ENCODE data around the gene TMSB10.
"Not testable (repeated sequence)": the region's sequence is repeated elsewhere in the genome, so short reads cannot be mapped to it uniquely, and the experiment has no call there.

Gene TMSB10

GRCh38 chr2:84940088-84940470 is 34.6 kb downstream of the TMSB10 start:
- DNase-seq: no peak

DNA sequence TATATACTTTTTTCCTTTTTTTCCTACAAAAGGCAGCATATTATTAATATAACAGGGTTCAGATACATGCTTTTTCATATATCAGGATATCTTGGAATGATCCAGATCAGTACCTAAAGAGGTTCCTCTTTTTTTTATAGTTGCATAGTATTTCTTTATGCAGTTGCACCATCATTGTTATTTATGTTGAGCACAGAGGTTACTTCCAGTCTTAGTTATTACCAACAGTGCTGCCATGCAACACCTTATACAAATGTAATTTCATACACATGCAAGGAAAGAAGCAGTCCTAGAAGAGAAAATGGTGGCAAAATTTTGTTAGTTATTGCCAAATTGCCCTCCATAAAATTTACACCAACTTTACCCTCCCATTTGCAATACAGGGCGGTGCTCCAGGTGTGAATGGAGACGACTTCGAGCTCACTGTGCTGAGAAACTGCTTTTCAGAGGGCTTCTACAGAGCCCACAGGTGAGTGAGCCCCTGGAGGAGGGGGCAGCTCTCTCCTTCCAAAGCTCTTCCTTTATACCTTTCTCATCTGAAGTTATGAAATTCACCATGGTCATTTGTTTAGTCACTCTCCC is 35.5 kb downstream of the TMSB10 start:
- DNase-seq: no peak

GRCh38 chr2:84942166-84942565 is 36.7 kb downstream of the TMSB10 start:
- DNase-seq: no peak

DNA sequence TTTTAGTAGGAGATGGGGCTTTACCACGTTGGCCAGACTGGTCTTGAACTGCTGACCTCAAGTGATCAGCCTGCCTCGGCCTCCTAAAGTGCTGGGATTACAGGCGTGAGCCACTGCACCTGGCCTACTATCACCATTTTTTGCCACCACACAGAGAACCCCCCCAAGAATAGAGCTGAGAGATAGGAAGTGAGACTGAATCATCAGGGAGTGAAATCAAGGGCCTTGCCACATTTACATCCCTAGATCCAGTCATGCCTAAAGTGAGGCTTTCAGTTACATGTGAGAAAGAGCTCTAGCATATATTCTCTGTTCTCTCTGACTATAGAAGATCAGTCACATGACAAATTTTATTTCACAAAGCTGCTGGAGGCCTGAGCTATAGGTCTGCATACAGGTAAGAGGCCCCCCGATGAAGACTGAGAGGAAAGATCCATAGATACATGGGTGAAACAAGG is 37.5 kb downstream of the TMSB10 start:
- no peak for DNase-seq

DNA sequence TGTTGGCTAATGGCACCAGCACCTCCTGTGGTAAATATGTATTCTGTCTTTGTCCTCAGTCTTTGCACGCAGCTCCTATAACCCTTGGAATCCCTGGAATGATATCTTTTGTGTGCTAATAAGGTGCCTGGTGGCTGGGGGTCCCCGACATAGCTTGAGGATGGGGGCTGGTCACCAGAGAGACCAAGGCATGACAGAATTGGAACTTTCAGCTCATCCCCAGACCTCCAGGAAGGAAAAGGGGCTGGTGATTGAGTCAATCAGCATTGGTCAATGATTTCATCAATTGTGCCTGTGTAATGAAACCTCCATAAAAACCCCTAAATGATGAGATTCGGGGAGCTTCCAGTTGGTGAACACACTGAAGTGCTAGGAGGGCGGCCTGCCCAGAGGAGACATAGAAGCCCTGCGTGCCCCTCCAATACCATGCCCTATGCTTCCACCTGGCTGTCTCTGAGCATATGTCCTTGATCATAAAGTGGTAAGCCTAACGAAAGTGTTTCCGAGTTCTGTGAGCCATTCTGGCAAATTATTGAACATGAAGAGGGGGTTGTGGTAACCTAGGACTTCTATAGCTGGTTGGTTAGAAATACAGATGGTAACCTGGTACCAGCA is 38.9 kb downstream of the TMSB10 start:
- DNase-seq: no peak

GRCh38 chr2:84945838-84946203 is 40.4 kb downstream of the TMSB10 start:
- DNase-seq: not testable (repeated sequence)

DNA sequence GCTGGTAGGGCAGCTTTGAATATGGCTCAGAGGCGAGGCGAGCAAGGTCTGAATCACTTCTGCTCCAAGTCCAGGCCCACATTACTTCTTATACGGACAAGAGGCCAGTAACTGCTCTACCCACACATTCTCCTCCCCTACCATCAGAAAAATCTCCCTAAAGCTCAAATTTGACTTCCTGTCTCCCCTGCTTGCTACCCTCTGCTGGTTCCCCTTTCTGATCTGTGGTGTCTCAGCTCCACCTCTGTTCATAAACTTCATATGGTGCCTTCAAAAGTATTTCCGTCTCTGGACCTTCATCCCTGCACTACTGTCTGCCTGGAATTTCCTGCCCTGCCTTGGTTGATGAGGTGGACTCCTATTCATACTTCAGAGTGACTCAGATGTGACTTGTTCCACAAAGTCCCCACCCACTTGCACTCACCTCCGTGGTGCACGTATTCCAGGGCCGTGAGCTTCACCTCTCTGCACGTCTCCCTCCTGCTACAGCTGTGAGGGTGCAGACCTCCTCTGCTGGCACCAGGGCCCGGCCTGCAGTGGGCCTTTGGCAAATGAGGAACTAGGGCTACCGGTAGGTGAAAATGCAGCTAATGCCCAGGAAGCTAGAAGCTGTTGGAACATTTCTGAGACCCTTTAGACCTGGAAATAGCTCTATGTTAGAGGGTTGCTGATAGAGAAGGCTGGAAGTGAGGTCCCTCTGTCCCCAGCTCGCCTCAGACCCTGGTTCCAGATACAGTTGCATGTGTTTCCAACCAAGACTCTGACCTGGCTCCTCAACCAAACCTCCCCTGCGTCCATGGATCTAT is 41.0 kb downstream of the TMSB10 start:
- no peak for DNase-seq

DNA sequence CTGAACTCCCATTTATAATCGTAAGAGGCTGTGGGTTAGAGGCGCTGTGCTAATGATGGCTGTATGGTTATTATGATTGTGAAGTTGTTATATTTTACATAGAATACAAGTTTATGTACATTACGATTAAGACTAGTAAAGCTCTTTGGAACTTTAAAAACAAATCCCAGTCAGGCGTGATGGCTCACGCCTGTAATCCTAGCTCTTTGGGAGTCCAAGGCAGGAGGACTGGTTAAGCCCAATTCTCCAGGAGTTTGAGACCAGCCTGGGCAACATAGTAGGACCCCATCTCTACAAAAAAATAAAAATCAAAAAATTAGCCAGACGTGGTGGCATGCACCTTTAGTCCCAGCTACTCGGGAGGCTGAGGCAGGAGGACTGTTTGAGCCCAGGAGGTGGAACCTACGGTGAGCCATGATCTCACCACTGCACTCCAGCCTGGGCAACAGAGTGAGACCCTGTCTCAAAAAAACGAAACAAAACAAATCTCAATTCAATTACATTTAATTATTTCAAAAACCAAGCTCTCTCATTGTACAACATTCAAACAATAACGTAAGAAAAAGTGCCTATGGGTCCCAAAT is 41.6 kb downstream of the TMSB10 start:
- no peak for DNase-seq

DNA sequence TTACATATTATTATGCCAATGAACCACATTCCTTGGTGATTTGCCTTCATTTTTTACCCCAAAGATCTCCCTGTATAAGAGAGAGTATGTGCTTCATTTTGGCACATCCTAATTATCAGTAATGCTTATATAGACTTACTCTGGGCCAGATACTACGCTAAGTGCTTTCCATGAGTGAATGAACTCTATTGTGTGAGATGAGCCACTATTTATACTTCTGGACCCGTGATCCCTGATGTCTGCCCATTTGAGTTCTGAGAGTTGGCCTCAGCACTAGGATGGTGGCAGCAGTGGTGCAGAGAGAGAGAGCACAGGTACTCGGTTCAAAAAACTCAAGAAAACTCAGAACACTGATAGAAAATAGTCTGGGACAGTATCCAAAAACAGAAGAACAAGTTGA is 48.1 kb downstream of the TMSB10 start:
- DNase-seq: no peak

DNA sequence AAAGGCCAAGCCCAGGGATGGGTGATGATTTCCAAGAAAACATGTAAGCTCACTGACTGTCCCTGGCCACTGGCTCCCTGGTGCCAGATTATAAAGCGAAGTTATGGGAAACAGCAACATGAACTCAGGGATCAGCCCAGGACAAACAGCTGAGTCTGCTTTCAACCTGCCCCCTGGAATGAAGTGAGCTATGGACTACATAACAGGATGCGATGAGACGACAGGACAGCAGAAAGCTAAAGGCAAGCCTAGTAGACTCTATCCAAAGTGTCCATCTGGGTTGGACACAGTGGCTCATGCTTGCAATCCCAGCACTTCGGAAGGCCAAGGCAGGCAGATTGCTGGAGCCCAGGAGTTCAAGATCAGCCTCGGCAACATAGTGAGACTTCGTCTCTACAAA is 48.9 kb downstream of the TMSB10 start:
- no peak for DNase-seq

All from retina (tissue), 1 donor.